Nucleus accumbens (tissue), 56 donors: ENCODE results near the gene IGFBP2.

Experiments
- DNase-seq, 56 donors: peaks; one replicate each; lab custom pipeline; 2025; lab: John Stamatoyannopoulos, UW

IGFBP2 gene

DNA sequence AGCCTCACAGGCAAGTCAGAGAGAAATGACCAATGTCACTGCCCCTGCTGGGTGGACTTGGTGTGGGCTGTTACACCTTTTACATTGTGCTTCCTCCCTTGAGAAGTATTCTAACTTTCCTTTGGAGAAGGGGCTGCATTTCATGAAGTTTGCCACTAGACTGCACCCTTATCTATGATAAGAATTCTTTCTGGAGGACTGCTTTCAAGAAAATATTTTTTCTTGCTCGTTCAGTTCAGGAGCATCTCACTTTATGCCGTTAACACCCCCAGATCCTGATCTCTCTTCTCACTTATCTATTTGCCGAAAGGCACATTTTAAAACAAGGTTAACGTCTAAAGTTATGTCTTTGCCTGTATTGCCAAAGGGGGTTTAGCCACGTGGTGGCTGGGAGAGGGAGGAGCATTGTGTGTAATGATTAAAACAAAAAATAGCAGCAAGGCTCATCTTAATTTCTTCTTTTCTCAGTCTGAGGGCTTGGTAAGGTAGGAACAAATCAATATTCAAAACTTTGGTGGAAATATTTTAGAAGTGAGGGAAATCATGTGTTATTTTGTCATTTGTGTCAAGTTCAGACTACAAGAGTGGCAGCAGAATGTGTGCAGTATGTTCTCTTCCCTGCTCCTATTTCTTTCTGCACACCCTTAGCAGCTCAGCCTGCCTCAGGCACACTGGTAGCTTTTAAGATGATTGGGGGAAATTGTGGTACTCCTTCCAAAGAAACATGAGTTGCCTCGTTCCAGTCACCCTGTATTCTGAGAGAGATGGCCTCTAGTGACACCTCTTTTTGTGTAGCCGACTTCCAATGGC lies 63.7 kb downstream of the IGFBP2 start:
- DNase-seq, result peak in 11 of 56 donors; percentile 7 to 41 (median 28)

DNA sequence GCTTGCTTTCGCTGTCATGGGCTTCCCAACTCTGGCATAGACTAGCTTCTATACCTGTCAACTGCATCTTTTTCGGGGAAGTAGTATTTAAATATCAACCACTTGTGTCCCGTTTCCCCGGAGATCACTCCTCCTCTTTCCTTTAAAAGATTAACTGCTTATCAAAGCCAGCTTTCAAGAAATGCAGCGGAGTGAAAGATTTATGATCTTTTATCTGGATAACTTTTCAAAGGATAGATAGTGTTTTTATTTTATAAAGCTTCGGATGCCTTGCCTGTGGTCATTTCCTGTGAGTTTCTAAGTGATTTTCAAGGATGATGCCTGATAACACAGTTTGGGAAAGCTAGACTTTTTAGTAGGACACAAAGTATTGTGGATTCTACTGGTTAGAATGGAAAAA lies 65.1 kb downstream of the IGFBP2 start:
- no peak for DNase-seq

DNA sequence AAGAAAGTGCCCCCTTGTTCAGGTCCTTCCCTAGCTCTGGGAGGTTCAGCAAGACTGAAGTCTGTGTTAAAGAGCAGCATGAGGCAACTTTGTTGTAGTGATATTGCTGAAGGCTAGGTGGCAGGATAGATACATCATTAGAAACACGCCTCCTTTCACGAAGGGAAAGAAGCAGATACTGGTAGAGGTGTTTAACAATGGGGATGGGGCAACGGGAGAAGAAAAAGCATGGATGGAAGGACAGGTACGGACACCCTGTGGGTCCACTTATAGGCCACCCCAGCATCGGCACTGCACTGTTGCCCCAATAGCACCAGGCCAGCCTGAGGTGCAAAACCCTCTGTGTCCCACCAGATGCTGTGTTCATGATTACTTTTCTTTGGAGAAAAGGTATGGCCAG lies 65.7 kb downstream of the IGFBP2 start:
- DNase-seq, result peak in 18 of 56 donors; percentile 5 to 49 (median 22)

DNA sequence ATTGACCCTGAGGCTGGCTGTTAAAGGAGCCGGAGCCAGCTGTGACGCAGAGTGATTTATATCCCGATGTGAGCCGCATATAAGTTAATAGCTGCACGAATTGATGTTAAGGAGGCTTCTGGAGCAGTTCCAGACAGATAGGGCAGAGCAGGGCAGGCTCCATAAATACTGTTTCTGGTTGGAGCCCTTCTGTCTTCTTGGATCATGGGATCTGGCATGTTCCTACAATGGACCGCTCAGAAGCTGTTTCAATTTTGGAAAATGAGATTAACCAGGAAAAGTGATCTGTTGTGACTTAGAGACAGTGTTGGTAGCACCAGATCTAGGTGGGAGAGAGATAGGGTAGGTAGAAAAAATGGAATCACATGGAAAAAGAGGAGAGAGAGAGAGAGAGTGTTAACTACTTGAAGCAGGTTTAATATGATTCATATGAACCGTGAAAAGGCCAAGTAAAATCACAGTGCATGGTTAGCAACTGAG lies 66.9 kb downstream of the IGFBP2 start:
- no peak for DNase-seq

DNA sequence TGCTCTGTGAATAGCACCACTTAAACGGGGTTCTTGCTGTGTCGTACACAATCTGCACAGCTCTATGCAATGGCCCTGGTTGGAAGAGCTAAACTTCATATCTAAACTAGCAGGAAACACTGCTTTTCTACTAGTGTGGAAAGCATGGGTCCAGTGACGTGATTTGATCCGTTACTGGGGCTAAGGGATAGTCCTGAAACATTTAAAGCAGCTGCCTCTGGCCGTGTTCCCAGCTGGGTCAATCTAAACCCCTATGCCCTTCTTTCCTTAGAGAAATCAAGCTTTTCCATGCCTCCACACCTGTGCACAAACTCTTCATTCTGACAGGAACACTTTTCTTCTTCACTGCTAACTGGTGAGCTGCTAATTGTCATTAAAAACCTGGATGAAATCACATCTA lies 67.6 kb downstream of the IGFBP2 start:
- DNase-seq, result no peak

DNA sequence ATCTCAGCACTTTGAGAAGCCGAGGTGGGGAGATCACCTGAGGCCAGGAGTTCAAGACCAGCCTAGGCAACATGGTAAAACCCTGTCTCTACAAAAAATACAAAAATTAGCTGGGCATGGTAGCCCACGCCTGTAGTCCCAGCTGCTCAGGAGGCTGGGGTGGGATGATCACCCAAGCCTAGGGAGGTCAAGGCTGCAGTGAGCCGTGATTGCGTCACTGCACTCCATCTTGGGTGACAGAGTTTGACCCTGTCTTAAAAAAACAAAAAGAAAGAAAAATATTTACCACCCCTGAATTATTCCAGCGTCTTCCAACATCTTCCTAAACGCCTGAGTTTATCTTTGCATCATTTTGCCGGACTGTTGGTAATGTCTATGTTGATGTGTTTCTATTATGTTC lies 68.3 kb downstream of the IGFBP2 start:
- DNase-seq, result no peak

DNA sequence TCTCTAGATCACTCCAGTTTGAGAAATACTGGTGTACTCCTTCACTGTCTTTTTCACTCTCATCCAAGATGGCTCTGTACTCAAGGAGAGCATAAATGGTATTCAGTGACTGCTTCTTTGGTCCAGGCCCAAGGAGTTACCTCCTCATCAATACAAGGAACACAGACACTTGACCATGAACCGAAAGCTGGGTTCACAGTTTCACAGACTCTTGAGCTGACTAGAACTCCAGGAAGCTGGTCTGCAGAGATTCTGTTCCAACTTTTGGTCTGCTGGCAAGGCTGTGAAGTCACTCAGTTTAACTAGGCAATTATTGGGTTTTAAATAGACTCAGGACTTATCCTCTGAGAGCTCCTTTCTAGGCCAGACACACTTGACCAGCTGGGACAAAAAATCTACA lies 69.5 kb downstream of the IGFBP2 start:
- no peak for DNase-seq

DNA sequence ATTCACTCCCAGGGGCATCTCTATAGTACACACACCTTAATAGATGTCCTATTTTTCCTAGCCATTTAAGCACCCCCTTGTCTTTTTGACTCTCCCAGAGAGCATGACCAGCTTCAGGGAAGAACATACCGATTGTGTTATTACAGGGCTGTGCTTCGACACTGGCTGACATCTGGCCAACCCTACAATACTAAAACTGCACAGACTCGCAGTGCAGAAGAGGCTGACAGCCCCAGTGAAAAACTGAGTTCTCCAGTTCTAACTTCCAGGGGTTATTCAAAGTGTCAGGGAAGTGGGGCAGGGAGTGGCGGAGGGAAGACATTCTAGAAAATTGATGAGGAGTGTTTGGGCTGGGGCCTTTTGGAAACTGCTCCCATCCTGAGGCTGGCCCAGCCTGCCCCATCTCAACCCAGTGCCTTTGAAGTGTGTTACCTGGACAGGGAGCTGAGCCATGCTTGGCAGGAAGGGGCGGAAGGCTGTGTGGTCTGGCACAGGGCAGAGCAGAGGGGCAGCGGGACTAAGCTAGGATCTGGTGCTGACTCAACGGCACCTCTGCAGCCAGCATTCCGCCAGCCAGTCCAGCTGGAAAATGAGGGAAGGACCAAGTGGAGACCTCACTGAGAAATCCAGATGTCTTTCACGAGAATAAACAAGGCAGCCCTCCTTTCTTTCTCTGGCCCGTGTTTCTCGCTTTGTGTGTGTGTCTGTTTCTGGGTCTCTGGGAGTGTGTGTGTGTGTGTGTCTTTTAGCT lies 77.5 kb downstream of the IGFBP2 start:
- peak in 1 of 56 donors; percentile 13 for DNase-seq

DNA sequence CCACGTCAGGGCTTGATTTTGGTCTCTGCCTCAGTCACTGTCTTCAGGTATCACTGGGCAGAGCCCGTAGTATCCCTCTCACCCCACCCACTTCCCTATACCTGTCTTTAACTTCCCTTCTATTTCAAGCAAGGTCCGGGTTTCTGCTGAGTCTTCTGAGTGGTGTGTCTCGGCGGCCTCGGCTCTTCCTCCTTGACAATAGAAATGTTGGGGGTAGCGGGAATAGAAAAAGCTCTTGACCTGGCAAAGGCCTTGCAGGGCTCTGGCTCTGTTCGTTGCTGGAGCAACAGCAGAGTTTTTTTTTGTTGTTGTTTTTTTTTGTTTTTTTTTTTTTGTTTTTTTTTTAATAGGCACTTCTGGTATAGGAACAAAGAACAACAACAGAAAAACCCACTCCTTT lies 78.1 kb downstream of the IGFBP2 start:
- DNase-seq, result no peak

DNA sequence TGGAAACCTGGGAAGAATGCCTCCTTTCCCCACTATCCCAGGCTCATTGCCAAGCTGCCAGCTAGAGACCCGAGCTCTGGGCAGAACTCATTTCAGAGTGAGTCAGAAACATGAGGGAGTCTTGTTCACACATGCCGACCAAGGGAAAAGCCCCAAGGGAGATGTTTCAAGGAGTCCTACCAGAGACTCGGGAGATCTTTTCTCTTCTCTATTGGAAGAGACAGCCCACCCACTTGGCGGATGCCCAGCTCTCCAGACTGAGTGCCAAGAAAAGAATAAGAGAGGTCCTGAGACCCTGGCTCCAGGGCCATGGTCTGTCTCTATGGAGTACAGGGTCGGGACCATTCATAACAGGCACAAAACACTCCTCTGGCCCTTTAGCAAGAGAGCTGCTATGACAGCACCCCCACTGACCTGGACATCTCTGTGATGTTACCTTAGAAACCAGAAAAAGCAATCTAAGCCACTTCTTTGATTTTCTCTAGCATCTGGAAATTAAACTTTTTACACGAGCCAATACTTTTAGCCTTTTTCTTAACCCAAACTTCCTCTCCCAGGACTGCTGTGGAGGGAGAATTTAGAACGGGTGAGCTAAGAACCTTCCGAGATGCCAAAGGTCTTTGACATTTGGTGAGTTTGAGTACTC lies 80.6 kb downstream of the IGFBP2 start:
- peak in 11 of 56 donors; percentile 14 to 65 (median 32) for DNase-seq
